ENCODE results near the gene CCDC74A.
"Not testable (repeated sequence)": the region's sequence is repeated elsewhere in the genome, so short reads cannot be mapped to it uniquely, and the experiment has no call there.

Gene CCDC74A

DNA sequence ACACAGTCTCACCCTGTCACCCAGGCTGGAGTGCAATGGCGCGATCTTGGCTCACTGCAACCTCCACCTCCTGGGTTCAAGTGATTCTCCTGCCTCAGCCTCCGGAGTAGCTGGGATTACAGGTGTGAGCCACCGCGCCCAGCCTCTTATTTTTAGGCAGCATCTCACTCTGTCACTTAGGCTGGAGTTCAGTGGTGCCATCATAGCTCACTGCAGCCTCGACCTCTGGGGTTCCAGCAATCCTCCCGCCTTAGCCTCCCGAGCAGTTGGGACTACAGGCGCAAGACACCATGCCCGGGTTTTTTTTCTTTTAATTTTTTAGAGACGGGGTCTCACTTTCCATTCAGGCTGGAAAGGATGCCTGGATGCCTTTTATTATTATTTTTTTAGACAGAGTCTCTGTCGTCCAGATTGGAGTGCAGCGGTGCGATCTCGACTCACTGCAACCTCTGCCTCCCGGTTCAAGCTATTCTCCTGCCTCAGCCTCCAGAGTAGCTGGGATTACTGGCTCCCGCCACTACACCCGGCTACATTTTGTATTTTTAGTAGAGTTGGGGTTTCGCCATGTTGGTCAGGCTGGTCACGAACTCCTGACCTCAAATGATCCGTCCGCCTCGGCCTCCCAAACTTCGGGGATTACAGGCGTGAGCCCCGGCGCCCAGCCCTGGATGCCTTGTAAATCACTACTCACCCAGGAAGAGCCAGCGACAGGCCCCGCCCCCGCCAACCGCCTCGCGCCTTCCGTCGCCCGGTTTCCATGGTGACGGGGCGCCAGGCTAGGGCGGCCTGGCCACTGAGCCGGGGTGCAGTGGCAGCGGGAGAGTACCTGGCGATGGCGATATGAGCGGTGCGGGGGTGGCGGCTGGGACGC, at the start of gene CCDC74A:
Gene CCDC74A, plus strand, starts transcription at position 758 of the 871 bp plus-strand sequence. Its CDS starts 83 bp downstream, at position 841.
- DNase-seq: peak; percentile 84

DNA sequence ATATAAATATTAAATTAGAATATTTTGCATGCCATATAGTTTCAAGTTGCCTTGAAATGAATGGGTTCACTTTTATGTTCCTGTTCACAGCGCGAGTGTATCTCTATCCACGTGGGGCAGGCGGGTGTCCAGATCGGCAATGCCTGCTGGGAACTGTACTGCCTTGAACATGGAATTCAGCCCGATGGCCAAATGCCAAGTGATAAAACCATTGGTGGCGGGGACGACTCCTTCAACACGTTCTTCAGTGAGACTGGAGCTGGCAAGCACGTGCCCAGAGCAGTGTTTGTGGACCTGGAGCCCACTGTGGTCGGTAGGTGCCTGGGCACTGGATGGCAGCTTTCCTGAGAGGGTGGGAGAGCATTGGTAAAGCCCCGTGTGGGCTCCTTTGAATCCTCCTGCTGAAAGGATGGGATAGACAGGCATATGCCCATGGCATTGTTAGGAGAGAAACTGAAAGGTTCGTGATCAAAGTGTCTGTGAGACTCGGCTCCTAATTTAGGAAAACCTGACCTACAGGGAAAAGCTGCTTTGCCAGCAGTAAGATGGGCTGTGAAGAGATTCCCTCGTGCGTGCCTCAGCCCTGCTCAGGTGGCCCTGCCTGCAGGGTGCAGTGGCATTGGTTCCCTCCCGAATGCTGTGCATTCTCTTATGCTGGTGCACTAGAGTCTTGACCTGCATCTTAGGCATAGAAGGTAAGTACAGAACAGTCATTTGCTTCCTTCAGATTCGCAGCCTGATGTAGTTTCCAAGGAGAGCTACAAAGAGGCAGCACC, 49.4 kb upstream of the CCDC74A start:
- DNase-seq: not testable (repeated sequence)

DNA sequence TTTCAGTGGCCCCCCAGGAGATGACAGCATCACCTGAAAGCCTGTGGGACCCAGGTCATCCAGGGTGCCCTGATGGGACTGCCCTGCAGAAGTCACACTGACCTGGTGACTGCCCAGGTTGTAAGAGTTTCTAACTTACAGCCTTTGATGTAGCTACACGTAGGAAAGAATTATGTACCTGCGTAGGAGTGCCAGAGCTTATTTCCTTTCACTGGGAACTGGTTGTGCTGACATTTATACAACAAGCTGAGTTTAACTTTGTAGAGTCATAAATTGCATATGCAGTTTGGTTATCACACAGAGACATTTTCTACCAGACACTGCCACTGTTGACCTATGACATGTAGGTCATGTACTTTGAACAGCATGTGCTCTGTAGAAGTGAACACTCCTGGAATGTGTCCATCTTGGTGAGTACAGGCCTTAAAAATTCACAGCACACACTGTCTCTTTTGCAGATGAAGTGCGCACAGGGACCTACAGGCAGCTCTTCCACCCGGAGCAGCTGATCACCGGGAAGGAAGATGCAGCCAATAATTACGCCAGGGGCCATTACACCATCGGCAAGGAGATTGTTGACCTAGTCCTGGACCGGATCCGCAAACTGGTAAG, 48.7 kb upstream of the CCDC74A start:
- not testable (repeated sequence) for DNase-seq

DNA sequence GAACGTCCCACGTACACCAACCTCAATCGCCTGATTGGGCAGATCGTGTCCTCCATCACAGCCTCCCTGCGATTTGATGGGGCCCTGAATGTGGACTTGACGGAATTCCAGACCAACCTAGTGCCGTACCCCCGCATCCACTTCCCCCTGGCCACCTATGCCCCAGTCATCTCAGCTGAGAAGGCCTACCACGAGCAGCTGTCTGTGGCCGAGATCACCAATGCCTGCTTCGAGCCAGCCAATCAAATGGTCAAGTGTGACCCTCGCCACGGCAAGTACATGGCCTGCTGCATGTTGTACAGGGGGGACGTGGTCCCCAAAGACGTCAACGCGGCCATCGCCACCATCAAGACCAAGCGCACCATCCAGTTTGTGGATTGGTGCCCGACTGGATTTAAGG, 47.3 kb upstream of the CCDC74A start:
- DNase-seq: not testable (repeated sequence)

DNA sequence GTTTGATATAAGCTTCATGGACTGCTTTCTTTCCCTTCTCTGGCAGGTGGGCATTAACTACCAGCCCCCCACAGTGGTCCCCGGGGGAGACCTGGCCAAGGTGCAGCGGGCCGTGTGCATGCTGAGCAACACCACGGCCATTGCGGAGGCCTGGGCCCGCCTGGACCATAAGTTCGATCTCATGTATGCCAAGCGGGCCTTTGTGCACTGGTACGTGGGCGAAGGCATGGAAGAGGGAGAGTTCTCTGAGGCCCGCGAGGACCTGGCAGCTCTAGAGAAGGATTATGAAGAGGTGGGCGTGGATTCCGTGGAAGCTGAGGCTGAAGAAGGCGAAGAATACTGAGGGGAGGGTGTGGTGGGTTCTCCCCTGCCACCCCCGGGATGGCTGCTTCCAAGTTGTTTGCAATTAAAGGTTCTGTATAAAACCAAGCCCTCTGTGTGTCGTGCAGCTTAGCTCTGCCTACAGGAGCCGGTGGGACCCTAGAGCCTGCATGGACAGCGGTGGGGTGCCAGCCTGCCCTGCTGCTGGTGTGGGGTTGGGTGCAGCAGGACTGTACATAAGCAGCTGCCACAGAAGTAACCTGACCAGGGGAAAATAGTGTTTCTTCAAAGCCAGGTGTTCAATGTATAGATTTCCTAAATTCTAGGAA, 45.1 kb upstream of the CCDC74A start:
- not testable (repeated sequence) for DNase-seq

DNA sequence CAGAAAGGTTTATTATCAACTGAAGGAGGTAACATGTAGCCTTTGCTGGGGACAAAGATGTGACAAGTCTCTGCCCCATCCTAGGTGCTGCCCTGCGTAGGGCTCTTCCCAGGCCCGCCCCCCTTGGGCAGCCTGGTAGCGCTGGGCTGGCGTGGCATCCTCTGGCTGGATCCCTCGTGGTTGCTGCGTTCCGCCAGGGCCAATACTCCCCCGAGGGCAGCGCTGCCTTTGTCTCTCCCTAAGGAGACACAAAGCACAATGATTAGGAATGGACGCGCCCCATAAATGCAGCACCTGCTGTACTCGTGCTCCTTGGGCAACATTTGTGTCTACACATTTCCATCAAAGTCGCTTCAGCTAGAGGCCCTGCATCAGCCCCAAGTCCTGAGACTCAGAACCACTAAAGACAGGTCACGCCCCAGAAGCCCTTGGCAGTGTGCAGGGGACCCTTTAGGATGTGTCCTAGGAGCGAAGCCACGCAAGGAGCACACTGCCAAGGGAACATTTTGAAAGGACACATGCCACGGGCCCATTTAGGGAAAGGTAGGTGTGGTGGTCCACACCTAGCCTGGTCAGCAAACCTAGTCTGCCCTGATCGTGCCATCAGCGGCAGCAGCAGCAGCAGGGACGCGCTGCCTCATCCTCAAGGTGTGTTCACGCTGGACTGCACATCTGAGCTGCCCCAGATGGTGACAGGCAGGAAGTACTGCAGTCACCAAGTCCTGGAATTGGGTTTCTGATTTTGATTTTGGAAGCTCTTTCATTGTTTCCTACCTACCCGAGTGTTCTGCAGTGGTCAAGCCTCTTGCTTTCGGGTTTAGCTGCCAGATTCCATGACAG, 43.5 kb upstream of the CCDC74A start:
- DNase-seq: not testable (repeated sequence)

DNA sequence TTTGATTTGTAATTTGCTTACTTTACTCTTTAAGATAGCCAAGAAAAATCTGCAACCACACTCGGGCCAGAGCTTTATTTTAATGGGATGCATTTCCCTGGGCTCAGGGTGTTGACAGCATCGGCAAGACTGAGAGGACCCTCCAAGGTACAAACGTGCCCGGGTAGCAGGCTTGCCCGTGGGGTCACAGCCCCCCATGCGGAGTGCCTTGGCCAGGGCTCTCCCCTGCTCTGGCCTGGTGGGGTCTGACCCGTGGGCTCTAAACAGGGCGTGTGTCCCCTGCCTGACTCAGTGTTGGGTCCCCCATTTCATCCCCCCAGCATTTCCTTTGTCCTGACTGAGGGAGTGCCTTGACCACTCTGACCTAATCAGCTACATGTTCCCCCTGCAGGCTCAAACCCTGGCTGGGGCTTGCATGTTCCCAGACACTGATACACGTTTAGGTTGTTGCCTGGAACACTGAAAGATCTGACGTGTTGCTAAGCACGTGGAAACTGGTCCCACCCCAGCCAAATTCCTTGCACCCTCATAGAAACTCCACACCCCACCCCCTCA, 42.7 kb upstream of the CCDC74A start:
- DNase-seq: not testable (repeated sequence)

DNA sequence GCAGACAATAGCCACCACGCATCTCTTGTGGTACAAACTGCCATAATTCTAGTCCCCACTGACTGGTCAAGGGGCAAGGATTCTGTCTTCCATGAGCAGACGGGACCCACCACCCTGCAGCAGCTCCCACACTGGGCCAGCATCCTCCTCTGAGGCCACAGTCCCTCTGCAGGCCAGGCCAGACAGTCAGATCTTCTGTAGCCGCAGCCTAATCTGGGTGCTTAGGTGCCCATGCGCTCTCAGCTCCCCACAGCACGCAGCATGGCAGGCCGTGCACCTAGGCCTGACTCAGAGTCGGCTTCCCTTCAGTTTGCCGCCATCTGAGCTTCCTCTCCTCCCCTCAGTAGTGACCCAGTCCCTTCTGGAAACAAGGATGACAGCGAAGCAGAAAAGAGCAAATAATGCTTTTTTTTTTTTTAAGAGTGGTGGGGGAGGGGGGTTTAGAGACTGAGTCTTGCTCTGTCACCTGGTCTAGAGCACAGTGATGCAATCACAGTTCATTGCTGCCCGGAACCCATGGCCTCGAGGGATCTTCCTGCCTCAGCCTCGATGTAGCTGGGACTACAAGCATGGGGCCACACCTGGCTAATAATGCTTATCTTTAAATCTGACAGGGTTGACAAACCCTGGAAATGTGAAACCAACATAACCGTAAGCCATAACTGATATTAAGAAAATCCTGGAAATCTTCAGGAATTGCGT, 41.3 kb upstream of the CCDC74A start:
- DNase-seq: not testable (repeated sequence)

DNA sequence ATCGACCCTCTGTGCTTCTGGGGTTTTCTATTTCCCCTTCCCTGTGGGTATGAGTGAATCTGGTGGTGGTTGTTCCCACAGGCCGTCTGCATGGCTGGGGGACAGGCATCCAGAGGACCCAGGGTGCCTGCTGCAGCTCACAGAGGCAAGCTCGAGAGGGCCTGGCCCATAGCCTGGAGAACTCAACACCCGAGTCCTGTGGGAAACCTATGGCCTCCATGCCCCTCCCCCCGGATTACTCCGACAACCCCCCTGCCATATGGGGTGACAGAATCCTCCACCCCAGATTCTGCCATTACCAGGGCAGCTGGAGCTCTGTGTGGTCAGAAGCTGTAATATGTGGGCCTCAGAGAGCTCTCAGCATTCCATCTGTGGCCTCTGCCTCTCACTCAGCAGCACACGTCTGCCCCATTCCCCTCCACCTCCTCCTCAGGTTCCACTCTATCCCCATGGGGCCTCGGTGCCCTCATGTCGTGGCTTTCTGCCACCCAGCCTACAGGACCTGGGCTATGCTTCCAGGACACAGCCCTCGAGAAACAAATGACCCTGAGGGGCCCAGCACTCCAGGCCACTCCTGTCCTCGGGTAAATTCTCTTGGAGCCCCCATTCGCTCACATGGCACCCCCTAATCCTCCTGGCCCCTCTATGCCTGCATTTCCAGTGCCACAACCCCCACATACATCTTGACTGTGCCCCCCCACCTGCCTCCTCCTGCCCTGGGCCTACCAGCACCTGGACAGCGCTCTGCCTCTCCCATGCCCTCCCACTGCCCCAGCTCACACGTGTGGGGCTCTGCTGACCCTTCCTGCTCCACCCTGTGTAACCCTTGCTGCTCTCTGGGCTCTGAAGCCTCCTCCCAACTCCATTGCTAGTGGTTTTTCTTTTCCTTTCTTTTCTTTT, 39.1 kb upstream of the CCDC74A start:
- DNase-seq: no peak

DNA sequence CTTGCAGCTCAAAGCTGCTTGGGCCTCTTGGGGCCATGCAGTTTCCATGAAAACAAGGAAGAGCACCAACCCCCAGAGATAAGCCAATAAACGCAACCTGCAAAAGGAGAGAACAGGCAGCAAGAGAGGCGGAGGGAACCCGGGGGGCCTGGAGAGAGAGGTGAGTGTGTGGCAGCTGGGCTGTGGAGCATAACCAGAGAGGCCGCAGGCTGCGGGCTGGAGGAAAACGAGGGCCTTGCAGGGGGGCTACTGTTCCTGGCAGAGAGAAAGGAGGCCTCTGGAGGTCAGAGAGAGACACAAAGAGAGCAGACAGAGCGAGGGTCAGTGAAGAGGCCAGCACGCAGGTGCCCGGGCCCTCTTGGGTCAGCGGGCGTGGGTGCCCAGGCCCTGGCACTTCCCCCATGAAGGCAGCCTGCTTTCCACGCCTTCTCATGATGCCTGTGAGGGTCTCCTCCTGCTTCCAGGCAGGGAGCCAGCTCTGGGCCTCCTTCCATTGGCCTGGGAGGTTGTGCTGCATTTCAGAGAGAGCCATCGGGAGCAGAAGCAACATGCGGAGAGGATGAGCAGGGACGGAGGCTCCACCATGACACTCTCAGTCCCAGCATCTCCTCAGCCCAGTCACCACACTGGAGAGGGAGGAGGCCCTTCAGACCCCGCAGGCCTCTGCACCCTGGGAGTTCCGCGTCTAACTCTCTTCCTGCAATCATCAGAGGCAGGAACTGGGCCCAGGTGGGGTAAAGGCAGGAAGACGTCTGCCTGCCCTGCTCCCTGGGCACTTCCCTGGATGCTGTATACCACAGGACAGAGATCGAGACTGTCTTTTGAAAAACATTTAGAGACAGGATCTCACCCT, 36.8 kb upstream of the CCDC74A start:
- DNase-seq: peak; percentile 35

DNA sequence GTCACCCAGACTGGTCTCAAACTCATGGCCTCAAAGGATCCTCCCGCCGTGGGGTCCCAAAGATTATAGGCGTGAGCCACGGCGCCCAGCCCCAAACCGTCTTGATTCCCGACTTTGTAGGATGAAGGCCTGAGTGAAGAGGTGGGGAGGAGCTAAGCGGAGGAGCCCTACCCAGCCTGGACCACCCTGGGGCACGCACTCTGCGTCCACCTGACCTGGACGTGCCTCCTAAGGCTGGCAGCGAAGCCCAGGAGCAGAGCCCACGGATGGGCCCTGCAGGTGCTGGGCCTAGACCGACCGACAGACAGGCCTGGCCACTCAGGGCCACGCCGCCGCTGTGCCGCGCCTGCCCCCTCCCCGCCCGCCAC, 36.2 kb upstream of the CCDC74A start:
- DNase-seq: not testable (repeated sequence)

DNA sequence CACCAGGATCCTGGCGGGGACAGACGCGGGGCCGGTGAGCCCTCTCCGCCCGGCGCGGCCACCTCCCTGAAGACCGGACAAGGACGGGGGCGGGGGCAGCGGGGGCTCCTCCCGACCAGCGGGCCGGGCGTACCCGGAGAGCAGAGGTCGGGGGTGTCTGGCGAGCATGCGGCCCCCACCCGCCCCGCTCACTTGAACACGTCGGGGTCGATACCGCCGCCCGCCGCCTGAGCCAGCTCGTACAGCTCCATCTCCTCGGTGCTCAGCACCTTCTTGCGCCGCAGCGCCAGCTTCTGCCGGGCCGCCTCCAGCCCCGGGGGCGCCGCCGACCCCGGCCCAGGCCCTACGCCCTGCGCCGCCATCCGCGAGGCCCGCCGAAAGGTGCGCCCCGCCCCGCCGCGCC, 35.7 kb upstream of the CCDC74A start, which contains the start of gene MZT2A:
Gene MZT2A, minus strand, starts transcription at position 383 of the 403 bp plus-strand sequence. Its CDS starts 21 bp downstream, at position 362.
- DNase-seq: not testable (repeated sequence)

DNA sequence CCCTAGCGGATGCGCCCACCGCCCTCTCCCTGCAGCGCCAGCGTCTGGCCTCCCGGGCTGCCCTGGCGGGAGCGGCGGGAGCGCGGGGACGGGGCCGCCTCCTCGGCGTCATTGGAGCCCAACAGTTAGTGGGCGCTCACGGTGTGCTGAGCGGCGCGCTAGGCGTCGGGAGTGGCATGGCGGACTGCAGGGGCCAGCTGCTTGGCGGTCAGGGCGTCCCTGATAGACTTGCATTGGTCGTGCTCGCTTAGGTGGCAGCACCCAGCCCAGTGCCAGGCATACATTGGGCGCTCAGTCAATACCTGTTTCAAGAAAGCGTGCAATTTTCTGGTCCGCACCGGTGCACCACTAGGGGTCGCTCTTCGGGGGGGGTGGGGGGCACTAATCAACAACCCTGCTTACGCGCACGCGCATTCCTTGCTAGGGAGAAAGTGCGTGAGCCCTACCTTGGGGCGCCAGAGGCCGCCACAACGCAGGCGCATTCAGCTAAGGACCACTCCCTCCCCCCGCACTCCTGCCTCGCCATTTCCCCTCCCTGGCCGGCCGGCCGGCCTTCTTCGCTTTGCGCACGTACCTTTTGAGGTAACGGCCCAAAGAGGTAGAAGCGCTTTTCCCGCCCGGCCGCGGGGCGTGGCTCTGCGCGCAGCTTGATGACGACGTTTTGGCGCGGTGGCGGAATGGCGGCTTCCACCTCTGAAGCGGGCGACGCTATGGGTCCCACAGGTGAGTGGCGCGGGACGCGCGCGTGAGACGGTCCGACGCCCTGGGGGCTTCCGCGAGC, 35.1 kb upstream of the CCDC74A start:
- peak; percentile 94 for DNase-seq

DNA sequence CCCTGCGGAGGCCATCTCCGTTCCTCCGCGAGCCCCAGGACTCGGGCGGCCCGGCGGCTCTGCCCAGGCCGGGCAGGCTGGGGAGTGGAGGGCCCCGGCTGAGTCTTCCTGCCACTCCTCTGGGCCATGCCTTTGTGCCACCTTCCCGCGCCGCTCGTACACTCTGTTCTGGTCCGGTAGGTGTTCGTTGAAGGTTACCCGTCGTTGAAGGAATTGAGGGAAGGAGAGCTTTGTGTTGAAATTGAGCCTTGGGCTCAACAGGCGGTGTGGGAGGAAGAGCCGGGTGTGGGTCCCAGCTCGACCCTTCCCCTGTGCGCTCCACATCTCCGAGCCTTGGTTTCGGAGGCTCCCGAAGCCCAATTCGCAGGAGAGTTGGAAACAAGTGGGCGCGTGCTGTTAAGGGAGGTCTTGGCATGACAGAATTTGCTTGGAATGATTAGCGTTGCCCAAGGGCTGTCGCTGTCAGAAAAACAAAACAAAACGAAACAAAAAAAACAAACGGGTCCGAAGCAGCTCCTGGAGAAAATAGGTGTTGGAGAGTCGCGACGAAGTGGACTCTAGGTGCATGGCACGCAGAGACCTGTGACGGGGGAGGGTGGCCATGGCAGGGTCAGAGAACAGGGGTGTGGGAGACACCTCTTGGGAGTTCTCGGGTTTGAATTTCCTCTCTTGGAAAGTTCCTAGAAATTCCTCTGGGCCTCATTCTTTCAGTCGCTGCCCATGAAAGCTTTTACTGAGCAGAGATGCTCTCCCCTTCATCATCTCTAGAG, 34.3 kb upstream of the CCDC74A start:
- DNase-seq: no peak

DNA sequence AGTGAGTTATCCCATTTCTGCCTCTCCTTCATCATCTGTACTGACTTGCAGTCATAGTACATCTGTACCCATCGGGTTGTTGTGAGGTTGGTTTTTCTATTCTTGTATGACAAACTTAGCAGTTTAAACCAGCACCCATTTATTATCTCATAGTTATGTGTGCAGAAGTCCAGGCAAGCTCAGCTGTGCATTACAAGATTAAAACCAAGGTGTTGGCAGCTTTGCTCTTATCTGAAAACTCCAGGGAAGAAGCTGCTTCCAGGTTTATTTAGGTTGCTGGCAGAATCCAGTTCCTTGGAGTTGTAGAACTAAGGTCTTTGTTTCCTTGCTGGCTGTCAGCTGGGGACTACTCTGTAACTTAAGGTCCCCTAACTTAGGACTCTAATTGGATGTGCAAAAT, 32.2 kb upstream of the CCDC74A start:
- not testable (repeated sequence) for DNase-seq

DNA sequence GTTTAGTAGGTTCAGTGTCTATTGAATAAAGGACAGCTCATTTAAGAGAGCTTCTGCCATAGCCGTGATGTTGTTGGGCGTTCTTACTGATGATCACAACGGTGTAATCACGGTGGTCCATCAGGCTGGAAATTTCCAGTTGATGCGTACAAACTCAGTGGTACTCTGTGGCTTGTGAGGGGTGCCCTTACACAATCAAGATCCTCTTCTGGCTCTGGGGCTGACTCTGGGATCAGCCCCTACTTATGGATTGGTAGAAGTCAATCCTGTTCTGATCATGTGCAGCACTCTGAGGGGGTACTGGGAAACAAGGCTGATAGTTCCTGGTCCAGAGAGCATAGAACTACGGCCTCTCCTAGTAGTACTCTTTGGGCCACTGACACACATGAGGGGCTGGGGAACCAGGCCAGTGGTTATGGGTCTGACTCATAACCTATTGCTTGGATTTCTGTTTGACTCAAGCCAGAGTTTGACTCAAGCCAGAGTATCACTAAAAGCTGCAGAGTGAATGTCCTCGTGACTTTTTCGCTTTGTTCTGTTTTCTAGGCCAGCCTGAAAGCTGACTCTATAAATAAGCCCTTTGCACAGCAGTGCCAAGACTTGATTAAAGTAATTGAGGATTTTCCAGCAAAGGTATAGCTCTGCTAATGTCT, 29.2 kb upstream of the CCDC74A start:
- DNase-seq: not testable (repeated sequence)
